Ishikawa (cell line): Measurements from ENCODE around the gene DDX54.

Experiments
- CEBPB ChIP-seq: IDR thresholded peaks from 2 replicates; pipeline ENCODE4 v1.6.1; 2012
- CREB1 ChIP-seq: IDR thresholded peaks from 2 replicates; pipeline ENCODE4 v1.6.1; 2012; ENCODE audit warnings: low read depth
- EP300 ChIP-seq: IDR thresholded peaks from 2 replicates; pipeline ENCODE4 v1.6.1; 2012; ENCODE audit warnings: borderline replicate concordance
- TF ChIP-seq, protein P1 (sequence below): IDR thresholded peaks from 2 replicates; pipeline ENCODE4 v1.6.1; 2012
- TF ChIP-seq, protein P2 (sequence below): IDR thresholded peaks from 2 replicates; pipeline ENCODE4 v1.6.1; 2012; ENCODE audit warnings: low read depth, mild to moderate bottlenecking

DNA sequence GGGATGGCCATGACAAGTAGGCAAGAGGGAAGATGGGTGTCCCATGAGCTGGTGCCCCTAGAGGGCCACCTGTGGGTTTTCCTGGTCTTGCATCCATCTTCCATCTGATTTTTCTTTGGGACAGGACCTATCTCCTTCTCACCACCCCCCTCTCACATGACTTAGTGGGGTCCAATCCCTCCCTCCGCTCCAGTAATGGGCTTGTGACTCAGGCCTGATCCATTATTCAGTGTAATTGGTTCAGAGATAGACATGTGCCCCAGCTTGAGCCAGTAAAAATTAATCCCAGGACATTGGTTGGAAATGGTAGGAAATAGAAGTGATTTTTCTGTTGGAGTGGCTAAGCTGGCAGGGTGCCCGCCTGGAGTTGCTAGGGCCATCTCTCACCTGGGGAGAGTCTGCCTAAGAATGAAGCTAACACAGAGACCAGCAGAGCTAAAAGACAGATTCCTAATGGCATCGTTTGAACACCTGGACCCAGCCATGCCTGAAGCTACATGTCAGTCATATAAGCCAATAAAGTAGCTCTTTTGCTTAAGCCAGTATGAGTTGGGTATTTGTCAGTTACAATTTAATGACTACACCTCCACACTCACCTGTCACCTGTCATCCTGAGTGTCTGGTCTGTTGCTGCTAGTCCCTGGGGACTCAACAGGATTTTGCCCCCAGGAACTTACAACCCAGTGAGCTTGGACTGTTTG, 64.5 kb downstream of the DDX54 start:
- TF ChIP-seq CEBPB (no peak), EP300 (no peak), CREB1 (no peak)
- TF ChIP-seq, protein P1, sequence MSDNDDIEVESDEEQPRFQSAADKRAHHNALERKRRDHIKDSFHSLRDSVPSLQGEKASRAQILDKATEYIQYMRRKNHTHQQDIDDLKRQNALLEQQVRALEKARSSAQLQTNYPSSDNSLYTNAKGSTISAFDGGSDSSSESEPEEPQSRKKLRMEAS: no peak
- TF ChIP-seq, protein P2, sequence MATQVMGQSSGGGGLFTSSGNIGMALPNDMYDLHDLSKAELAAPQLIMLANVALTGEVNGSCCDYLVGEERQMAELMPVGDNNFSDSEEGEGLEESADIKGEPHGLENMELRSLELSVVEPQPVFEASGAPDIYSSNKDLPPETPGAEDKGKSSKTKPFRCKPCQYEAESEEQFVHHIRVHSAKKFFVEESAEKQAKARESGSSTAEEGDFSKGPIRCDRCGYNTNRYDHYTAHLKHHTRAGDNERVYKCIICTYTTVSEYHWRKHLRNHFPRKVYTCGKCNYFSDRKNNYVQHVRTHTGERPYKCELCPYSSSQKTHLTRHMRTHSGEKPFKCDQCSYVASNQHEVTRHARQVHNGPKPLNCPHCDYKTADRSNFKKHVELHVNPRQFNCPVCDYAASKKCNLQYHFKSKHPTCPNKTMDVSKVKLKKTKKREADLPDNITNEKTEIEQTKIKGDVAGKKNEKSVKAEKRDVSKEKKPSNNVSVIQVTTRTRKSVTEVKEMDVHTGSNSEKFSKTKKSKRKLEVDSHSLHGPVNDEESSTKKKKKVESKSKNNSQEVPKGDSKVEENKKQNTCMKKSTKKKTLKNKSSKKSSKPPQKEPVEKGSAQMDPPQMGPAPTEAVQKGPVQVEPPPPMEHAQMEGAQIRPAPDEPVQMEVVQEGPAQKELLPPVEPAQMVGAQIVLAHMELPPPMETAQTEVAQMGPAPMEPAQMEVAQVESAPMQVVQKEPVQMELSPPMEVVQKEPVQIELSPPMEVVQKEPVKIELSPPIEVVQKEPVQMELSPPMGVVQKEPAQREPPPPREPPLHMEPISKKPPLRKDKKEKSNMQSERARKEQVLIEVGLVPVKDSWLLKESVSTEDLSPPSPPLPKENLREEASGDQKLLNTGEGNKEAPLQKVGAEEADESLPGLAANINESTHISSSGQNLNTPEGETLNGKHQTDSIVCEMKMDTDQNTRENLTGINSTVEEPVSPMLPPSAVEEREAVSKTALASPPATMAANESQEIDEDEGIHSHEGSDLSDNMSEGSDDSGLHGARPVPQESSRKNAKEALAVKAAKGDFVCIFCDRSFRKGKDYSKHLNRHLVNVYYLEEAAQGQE: no peak
